ENCODE measurements around the gene TMEM117.

The TMEM117 gene

DNA sequence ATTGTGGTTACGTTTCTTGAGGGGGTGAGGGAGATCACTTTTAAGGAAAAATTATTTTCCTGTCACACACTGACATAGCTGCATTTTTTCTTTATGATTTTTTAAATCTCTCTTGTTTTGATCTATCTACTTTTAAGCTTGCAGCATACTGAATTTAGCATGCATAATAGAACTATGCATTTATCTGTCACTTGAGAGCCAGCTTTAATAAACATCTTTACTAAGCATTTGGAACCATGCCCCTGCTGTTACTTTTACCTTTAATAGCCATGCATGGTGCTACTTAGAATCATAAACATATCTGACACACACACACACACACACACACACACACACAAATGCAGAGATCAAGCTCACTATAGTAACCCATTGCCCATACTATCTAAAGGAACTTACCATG is 554.0 kb downstream of the TMEM117 start:
- no peak for DNase-seq

DNA sequence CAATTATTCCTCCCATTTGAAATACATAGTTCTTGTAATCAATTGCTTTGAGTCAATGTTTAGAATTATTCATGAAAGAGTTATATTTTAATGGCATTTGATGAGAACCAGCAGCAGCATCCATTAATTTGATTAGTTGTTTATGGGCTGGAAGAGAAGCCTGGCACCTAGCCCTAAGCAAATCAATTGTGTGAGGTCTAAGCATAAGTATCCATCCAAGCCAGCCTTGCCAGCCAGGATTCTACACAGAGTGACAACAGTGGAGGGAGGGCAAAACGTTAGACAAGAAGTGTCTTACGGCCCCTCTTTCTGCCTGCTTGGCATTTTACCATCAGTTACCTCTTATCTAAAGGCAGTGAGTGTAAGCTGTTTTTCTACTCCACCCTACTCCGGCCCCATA is 561.8 kb downstream of the TMEM117 start:
- no peak for DNase-seq

DNA sequence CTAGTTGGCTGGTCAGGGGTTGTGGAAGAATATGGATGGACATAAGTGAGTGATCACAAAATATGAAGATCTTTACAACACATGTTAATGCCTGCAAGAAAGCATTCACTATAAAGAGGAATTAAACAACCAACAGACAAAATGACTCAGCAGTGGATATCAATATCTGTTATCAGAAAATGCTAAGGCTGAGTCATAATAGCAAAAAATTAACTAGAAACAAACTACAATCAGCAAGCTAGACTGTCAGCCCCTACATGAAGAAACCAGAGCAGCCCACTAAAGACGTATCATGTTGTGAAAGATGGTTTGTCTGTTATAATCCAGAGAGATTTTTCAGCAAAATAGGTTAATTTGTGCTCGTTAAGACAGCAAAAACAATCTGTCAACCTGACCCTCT is 567.3 kb downstream of the TMEM117 start:
- DNase-seq, result no peak

DNA sequence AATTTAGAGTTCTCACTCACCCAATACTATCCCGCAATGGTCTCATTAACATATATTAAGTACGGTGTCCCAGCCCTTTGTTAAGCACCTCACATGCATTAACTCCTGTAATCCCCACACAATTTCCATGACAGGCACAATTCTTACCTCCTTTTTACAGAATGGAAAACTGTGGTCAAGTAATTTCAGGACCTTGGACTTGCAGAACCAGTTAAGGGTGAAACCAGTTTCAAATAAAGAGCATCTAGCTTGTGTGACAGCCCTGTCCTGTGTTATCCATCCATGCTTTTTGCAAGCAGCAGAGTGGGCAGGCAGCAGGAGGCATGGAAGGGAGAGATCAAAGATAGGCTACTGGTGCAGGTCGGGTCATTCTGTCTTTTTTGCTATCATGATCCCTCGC is 569.4 kb downstream of the TMEM117 start:
- DNase-seq, result no peak

DNA sequence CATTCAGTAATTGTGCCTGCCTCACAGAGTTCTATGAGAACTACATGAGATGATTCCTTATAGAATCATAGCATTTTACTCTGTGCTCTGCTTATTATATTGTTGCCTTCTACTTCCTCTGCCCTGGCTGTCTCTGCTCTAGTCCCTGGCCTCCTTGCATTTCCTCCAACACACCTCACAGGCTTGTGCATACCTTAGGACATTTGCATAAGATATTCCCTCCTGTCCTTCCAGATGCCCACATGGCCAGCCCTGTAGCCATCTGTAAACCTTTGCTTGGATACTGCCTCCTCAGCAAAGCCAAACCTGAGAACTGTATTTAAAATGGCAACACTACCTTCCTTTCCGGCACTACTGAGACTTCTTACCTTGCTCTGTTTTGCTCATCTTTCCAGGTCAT is 586.7 kb downstream of the TMEM117 start:
- no peak for DNase-seq

DNA sequence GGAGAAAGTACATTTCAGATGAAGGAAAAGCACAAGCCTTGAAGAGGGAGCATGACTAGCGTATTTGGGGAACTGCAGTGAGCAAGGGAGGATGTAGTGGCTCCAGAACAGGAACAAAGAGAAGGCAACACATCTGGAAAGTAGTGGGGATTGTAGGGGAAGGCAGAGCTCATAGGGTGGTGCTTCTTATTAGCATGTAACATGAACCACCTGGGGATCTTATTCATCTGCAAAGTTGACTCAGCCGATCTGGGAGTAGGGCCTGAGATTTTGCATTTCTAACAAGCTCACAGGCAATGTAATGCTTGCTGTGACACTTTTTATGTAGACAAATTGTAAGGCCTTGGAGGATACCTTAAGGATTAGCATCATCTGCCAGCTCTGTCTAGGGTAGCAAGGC is 592.9 kb downstream of the TMEM117 start:
- no peak for DNase-seq

DNA sequence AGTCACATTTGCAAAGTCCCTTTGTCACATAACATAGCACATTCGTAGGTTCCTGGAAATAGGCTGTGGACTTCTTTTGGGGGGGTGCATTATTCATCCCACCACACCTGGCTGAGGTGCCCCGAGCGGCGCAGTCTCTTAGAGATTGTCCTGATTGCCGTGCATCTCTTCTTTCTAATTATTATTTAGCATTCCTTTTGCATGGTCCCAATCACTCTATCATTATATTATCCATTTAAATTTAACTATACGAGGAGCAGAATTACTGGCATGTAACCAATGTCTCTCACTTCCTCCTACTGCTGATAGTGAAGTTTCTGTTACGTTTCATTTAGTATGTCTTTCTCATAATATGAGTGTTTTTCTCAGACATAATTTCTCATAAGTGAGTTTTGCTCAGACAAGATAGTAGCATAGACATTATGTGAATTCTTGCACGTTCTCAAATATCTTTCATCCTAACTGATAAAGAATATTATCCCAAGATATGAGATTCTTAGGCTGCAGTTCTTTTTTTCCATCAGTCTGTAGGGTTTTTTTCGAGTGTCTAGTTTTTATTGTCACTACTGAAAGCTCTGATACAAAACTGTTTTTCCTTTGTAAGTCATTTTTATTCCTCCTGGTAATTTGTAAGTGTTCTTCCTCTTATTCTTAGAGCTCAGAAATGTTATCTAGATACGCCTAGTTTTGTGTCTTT is 595.9 kb downstream of the TMEM117 start:
- no peak for DNase-seq

DNA sequence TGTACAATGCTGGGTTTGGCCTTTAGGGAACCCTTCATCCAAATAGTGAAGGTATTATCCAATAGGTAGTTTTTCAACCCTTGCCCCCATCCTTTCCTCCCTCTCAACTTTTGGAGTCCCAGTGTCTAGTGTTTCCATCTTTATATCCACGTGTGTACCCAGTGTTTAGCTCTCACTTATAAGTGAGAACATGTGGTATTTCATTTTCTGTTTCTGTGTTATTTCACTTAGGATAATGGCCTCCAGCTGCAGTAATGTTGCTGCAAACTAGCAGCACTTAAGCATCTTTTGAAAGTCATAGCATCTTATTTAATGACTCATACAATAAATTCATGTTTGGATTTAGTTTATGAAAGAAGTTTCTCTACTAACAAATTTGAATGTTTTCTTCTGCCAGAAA is 597.8 kb downstream of the TMEM117 start:
- DNase-seq, result no peak

DNA sequence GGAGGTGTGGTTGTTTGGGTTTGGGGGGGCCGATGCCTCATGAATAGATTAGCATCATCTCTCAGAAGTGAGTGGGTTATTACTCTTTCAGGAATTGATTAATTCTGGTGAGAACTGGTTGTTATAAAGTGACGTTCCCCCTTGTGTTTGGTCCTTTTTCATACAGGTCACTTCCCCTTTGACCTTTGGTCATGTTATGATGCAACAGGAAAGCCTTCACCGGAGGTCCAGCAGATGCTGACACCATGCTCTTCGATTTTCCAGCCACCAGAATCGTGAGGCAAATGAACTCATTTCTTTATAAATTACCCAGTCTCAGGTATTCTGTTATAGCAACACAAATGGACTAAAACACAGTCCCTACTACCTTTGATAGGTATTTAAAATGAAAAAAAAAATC is 600.9 kb downstream of the TMEM117 start:
- no peak for DNase-seq

All from NCI-H345 (cell line).